ENCODE measurements around the gene SERTAD3.
"Not testable (repeated sequence)": the region's sequence is repeated elsewhere in the genome, so short reads cannot be mapped to it uniquely, and the experiment has no call there.

SERTAD3 gene

DNA sequence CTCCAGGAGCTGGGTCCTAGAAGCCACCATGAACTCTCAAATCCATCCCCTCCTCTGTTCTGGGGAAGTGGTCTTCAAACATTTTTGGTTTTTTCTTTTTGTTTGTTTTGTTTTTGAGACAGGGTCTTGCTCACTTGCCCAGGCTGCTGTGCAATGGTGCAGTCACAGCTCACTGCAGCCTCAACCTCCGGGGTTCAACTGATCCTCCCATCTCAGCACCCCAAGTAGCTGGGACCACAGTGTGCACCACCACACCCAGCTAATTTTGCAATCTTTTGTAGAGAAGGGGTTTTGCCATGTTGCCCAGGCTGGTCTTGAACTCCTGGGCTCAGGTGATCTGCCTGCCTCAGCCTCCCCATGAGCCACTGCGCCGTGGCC, 14.5 kb upstream of the SERTAD3 start:
- no peak for TF ChIP-seq CTCF (conservative IDR thresholded peaks at IDR 0.05; ENCODE audit: low read depth)
- ChIA-PET CTCF (interaction anchor here (0.7 kb wide), 2 partner anchors 111 to 966 kb away, joined by 3 to 5 read pairs; no protein-coding TSS in a partner anchor), POLR2A (ENCODE audit: low non-redundant PET) (no interaction called here)
- no peak overlapping the region for H3K27ac ChIP-seq
- DNase-seq (ENCODE audit: low spot score) = no peak

- TF ChIP-seq CTCF (conservative IDR thresholded peaks at IDR 0.05; ENCODE audit: low read depth) = no peak
- CTCF ChIA-PET = interaction anchor here (0.7 kb wide), 1 partner anchor 112 kb away, joined by 3 read pairs; no protein-coding TSS in a partner anchor
- DNase-seq (ENCODE audit: low spot score) = no peak
Measured at GRCh38 chr19:40457953-40458596, 13.9 kb upstream of the SERTAD3 start.

DNA sequence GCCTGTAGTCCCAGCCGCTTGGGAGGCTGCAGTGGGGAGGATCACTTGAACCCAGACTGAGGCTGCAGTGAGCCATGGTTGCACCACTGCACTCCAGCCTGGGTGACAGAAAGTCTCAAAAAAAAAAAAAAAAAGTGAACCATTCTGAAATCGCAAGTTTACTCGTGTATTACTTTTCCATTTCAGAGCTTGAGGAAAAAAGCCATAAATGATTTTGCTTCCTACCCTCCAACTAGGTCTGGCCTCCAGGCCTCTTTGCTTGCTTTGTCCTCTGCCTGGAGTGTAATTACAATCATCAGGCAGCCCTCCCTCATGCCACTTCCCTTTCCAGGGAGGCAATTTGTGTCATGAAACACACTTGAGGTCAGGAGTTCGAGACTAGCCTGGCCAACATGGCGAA, 12.9 kb upstream of the SERTAD3 start:
- no peak for DNase-seq (ENCODE audit: low spot score)

More at GRCh38 chr19:40457953-40458596, 13.9 kb upstream of the SERTAD3 start:
- H3K27ac ChIP-seq = peak overlapping the region; percentile 43; the same call in 1 of the 2 replicates
- POLR2A ChIA-PET (ENCODE audit: low non-redundant PET) = no interaction called here

GRCh38 chr19:40453943-40454342, 9.8 kb upstream of the SERTAD3 start:
- H3K27ac ChIP-seq = peak overlapping the region; percentile 90
- DNase-seq (ENCODE audit: low spot score); CTCF ChIA-PET; POLR2A ChIA-PET (ENCODE audit: low non-redundant PET): not testable (repeated sequence)

More for the DNA sequence above, 12.9 kb upstream of the SERTAD3 start:
- ChIA-PET POLR2A (ENCODE audit: low non-redundant PET) (no interaction called here), CTCF (interaction anchor here (0.6 to 1.1 kb wide), 2 partner anchors 30 to 36 kb away, joined by 3 to 6 read pairs; no protein-coding TSS in a partner anchor)
- H3K27ac ChIP-seq = peak overlapping the region; percentile 43
- no peak for TF ChIP-seq CTCF (conservative IDR thresholded peaks at IDR 0.05; ENCODE audit: low read depth)

DNA sequence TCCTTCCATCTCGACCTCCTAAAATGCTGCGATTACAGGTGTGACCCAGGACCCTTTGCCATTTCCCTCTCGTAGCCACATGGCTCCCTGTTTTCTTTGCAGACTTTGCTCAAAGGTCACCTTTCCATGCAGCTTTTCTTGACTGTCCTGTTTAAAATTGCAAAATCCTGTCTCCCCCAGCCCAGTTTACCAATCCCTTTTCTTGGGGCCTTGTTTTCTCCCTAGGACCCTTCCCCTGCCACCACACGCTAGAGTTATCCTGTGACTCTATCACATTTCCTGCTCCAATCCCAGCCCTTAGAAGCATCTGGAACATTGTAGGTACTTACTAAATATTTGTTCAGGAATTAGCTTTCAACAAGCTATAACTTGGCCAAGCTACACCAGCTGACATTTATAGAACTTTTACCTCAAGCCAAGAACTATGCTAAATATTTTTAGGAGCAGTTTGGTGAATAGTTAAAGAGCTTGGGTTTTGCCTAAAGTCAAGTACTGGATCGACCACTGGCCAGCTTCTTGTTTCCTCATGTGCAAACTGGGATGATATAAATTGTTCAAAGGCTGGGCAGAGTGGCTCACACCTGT, 9.1 kb upstream of the SERTAD3 start:
- peak overlapping the region; percentile 90 for H3K27ac ChIP-seq
- ChIA-PET POLR2A (ENCODE audit: low non-redundant PET) (no interaction called here), CTCF (no interaction called here)
- no peak for TF ChIP-seq CTCF (conservative IDR thresholded peaks at IDR 0.05; ENCODE audit: low read depth)
- no peak for DNase-seq (ENCODE audit: low spot score)

DNA sequence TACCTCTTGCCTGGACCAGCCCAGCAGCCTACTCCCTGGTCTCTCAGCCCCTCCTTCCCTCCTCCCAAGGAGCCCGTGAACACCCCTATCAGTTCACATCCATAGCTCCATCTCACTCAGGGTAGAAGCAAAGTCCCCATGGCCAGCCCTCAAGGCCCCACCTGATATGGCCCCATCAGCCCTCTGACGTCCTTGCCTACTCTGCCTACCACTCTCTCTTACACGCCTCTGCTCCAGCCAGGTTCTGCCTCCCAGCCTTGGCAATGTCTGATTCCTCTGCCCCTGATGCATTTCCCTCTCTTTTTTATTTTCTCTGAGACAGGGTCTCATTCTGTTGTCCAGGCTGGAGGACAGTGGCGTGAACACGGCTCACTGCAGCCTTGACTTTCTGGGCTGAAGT, 7.9 kb upstream of the SERTAD3 start:
- no peak for TF ChIP-seq CTCF (conservative IDR thresholded peaks at IDR 0.05; ENCODE audit: low read depth)
- DNase-seq (ENCODE audit: low spot score) = no peak
- peak overlapping the region; percentile 90 for H3K27ac ChIP-seq
- POLR2A ChIA-PET (ENCODE audit: low non-redundant PET) = no interaction called here
- CTCF ChIA-PET = interaction anchor here (0.7 kb wide), 1 partner anchor 723 kb away, joined by 3 read pairs; no protein-coding TSS in a partner anchor

DNA sequence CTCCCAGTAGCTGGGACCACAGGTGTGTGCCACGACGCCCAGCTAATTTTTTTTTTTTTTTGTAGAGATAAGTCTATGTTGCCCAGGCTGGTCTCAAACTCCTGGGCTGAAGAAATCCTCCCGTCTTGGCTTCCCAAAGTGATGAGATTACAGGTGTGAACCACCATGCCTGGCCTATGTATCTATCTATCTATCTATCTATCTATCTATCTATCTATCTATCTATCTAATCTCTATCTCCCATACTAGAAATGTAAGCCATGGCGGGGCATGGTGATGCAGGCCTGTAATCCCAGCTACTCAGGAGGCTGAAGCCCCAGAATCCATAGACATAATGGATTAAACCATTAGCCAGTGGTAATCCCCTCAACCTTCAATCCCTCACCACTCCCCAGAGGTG, 6.5 kb upstream of the SERTAD3 start:
- DNase-seq (ENCODE audit: low spot score) = no peak
- H3K27ac ChIP-seq = no peak overlapping the region
- no peak for TF ChIP-seq CTCF (conservative IDR thresholded peaks at IDR 0.05; ENCODE audit: low read depth)
- CTCF ChIA-PET = interaction anchor here (0.6 kb wide), 1 partner anchor 13 kb away, joined by 3 read pairs; no protein-coding TSS in a partner anchor
- POLR2A ChIA-PET (ENCODE audit: low non-redundant PET) = no interaction called here
